Measurements from ENCODE around the gene BEST2. TPM values are rescaled to one million over a fixed set of nuclear protein-coding genes. Genes with fewer than 3 reads are reported as not detected.

The BEST2 gene
- total RNA-seq, 2 donors from 2014 or later = not detected

- DNase-seq (ENCODE audit: low spot score) = no peak
- Histone ChIP-seq H3K27me3 (no peaks in the 10 kb centered on the region), H3K36me3 (peaks cover 1% of the 10 kb centered on the region), H3K4me3 (no peak overlapping the region), H3K9me3 (no peaks in the 10 kb centered on the region), H3K4me1 (peaks cover 0 to 28% of the 10 kb centered on the region in 2 donors), H3K27ac (no peak overlapping the region)
- no peak for TF ChIP-seq CTCF (IDR thresholded peaks at IDR 0.05)
Measured at GRCh38 chr19:12769689-12770088, 18.1 kb downstream of the BEST2 start.

GRCh38 chr19:12770922-12771321 lies 19.3 kb downstream of the BEST2 start:
- Histone ChIP-seq H3K27me3 (no peaks in the 10 kb centered on the region), H3K9me3 (no peaks in the 10 kb centered on the region), H3K27ac (no peak overlapping the region), H3K36me3 (no peaks in the 10 kb centered on the region), H3K4me3 (no peak overlapping the region), H3K4me1 (peaks cover 0 to 34% of the 10 kb centered on the region in 2 donors)
- no peak for DNase-seq (ENCODE audit: low spot score)
- no peak for TF ChIP-seq CTCF (IDR thresholded peaks at IDR 0.05)

GRCh38 chr19:12772323-12772722 lies 20.7 kb downstream of the BEST2 start:
- DNase-seq (ENCODE audit: low spot score) = peak; percentile 59
- Histone ChIP-seq H3K9me3 (no peaks in the 10 kb centered on the region), H3K27me3 (no peaks in the 10 kb centered on the region), H3K4me1 (peaks cover 0 to 32% of the 10 kb centered on the region in 2 donors), H3K4me3 (no peak overlapping the region), H3K27ac (peak overlapping the region; percentile 41 to 51), H3K36me3 (no peaks in the 10 kb centered on the region)
- no peak for TF ChIP-seq CTCF (IDR thresholded peaks at IDR 0.05)

GRCh38 chr19:12773571-12773970 lies 22.0 kb downstream of the BEST2 start:
- peak in 1 of 2 donors; percentile 49 for TF ChIP-seq CTCF (IDR thresholded peaks at IDR 0.05)
- DNase-seq (ENCODE audit: low spot score) = no peak
- Histone ChIP-seq H3K27ac (peak overlapping the region; percentile 7 to 72), H3K36me3 (no peaks in the 10 kb centered on the region), H3K4me3 (no peak overlapping the region), H3K4me1 (peaks cover 0 to 39% of the 10 kb centered on the region in 2 donors), H3K27me3 (no peaks in the 10 kb centered on the region), H3K9me3 (no peaks in the 10 kb centered on the region)

- H3K27me3 ChIP-seq = no peaks in the 10 kb centered on the region
- H3K36me3 ChIP-seq = no peaks in the 10 kb centered on the region
- peak within 1 kb of the TSS; percentile 72 to 87 for H3K27ac ChIP-seq
- H3K9me3 ChIP-seq = no peaks in the 10 kb centered on the region
- no peak for TF ChIP-seq CTCF (IDR thresholded peaks at IDR 0.05)
- DNase-seq (ENCODE audit: low spot score) = no peak
- peak within 1 kb of the TSS; percentile 49 to 70 for H3K4me3 ChIP-seq
- peaks cover 0 to 51% of the 10 kb centered on the region in 2 donors for H3K4me1 ChIP-seq
Measured at GRCh38 chr19:12774588-12775555, 23.3 kb downstream of the BEST2 start, which contains the start of gene HOOK2. TSS of gene HOOK2 (minus strand) at chr19:12775552. CDS start at chr19:12775449, 103 bp downstream.
